Breast epithelium (tissue), 3 donors: Measurements from ENCODE around the gene FGGY.

Source experiments
- CTCF ChIP-seq, 3 donors: fragments of 450-650 bp; IDR thresholded peaks; one replicate each; pipeline ENCODE4 v1.5.1; 2016 to 2017; ENCODE audit warnings: antibody characterized with exemption in 3 of 3, mild to moderate bottlenecking in 3 of 3, moderate library complexity in 3 of 3
- POLR2A ChIP-seq: fragments of 450-650 bp; IDR thresholded peaks from one replicate; pipeline ENCODE4 v1.6.1; 2016; ENCODE audit warnings: antibody characterized with exemption, mild to moderate bottlenecking, moderate library complexity

DNA sequence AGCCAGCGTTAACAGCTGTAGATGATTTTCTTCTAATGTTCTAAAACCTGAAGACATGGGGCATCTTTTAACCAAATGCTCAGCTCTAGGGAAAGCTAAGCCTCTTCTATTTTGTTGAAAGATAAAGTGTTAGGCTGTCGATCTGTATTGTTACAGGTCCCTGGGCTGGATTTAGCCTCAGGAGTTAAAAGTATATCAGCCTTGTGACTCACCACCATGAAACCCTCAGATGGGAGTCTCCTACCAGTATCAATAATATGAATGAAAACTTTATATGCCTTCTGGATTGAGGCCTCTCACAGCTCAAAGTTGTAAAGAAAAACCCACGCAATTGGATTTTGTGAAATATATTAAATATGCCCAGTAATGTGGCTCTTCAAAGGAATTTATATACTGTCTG lies 231.6 kb downstream of the FGGY start:
- no peak for TF ChIP-seq CTCF (IDR thresholded peaks at IDR 0.05)
- TF ChIP-seq POLR2A: no peak
